SIG-M5 treated with dmso at 0.1 percent for 504 hours (cell line): ENCODE measurements around the gene ITPK1.
"Not testable (repeated sequence)": the region's sequence is repeated elsewhere in the genome, so short reads cannot be mapped to it uniquely, and the experiment has no call there.

Source experiments
- DNase-seq: peaks from one replicate; lab custom pipeline; 2025; ENCODE audit not compliant: unreplicated experiment; lab: John Stamatoyannopoulos, UW

ITPK1 gene

GRCh38 chr14:93131257-93131820, 15.6 kb upstream of the ITPK1 start:
- DNase-seq: not testable (repeated sequence)

GRCh38 chr14:93128725-93129459, 13.2 kb upstream of the ITPK1 start:
- no peak for DNase-seq

DNA sequence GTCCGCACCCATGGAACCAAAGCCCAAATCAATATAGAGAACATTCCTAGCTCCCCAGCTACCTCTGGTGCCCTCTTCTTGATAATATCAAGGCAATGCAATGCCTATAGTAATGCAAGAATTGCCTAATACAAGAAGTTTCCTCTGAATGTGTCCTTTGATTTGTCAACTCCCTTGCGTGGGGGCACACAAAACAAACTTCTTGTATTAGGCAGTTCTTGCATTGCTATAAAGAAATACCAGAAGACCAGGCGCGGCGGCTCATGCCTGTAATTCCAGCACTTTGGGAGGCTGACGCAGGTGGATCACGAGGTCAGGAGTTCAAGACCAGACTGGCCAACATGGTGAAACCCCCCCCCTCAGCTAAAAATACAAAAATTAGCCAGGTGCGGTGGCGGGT, 10.4 kb upstream of the ITPK1 start:
- no peak for DNase-seq

GRCh38 chr14:93122826-93123225, 7.1 kb upstream of the ITPK1 start:
- DNase-seq: no peak

DNA sequence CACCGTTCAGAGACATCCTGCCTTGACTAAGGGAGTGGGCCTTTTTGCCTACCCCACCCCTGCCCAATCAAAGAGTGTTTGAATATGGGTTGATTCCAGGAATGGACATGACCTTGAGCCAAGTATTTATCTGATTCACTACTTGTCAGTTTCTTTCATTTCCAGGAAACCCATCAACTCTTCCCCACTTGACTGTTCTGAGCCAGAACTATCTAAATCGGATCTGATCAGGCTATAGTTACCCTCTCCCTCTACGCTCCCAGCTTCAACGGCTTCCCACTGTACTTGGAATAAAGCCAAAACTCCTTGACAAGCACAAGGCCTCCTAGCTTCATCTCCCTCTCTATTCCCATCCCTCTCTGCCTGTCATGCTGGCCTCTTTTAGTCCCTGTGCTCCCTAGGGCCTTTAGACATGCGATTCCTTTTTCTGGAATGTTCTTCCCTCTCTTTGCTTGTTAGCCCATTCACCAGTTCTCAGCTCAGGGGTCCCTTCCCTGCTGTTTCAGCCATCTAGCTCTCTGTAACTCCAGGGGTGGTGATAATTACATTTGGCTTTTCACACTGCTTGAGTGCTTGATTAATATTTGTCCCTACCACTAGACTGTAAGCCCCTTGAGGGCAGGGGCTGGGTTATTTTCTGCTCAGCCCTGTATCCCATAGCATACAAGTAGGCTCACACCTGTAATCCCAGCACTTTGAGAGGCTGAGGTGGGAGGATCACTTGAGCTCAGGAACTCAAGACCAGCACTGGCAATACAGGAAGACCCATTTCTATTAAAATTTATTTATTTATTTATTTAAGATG, 5.5 kb upstream of the ITPK1 start:
- no peak for DNase-seq

GRCh38 chr14:93120517-93120916, 4.8 kb upstream of the ITPK1 start:
- peak; percentile 70 for DNase-seq

DNA sequence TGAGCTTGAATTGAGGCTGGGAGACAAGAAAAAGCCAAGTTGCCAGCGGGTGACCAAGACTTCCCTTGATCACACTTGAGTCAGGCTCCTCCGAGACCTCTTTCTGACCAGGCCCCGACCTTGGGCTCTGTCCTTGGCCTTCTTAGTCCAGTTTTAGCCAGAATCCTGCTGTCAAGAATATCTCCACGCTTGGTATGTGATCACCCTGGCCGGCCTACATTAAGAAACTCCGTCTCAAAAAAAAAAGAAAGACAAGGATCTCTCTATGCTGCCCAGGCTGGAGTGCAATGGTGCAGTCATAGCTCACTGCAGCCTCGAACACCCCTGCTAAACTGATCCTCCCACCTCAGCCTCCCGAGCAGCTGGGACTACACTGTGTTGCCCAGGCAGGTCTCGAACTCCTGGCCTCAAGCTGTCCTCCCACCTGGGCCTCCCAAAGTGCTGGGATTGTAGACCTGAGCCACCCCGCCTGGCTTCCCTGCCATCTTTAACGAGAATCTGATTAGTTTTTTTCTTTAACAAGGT, 1.0 kb upstream of the ITPK1 start:
- DNase-seq: no peak

DNA sequence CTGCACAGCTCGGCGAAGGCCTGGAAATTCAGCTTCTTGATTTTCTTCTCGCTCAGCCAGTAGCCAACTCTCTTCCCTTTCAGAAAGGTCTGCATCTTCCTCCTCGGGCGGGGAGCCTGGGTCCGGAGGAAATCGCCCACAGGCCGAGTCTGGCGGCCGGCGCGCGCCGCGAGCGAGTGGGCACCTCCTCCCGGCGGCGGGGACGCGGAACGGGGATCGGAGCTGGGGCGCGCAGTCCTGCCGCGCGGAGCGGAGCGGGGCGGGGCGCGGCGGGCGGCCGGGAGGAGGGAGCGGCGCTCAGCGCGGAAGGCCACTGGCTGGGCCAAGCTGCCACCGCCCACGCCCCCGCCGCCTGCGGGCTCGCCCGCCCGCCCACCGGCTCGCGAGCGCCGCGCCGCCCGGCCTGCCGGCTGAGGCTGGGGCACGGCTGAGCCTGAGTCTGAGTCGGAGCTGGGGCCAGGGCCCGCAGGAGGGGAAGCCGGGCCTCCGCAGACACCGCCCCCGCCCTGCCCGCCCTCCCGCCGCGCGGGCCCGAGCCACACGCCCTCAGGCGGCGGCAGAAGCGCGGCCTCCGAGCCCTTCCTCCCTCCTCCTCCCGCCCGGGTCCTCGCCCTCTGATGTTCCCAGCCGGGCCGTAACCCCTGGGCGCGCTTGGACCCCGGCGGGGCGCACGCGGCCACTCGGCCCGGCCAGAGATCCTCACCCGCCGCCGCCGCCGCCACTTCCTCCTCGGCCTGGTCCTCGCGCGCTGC, 480 bp downstream of the ITPK1 start:
- peak; percentile 87 for DNase-seq

DNA sequence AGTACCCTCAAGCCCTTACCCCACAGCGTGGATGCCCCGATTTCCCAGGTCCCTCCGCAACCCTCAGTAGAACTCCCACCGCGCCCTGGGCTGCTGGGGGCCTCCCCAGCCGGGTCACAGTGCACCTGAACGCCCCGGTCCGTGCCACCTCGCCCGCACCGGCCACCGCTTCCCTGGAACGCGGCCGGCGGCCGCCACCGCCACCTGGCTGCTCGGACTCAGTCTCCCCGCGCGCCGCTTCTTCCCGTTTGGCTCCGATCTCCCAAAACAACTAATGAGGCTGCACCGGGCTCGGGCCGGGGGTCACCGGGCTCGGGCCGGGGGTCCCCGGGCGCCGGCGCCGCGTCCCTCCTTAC, 1.0 kb downstream of the ITPK1 start:
- no peak for DNase-seq

DNA sequence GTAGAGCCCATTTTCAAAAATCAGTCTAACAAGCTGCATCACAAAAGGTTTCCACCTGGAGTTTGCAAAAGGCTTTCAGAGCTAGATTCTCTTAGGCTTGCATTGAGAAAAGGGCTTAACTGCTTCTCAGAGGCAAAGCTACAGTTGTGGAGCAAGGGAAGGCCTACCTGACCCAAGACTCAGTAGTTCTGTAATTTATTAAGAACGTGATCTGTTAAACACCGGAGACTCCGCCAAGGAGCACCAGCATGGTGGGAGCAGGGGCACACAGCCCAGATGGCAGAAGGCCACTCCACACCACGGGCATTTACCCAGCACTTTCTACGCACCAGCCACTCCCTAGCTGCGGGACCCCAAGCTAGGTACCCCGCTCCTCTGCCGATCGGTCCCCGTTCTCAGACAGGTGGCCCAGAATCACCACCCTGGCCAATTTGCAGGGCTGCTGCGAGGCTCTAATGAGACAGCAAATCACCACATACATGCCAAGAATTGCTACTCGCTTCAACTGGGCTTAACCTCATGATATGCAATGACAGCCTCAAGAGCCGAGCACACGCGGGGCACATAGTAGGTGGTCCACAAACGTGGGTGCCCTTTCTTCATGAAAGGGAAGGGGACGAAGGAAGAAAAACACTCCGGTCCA, 1.5 kb downstream of the ITPK1 start:
- DNase-seq: no peak

DNA sequence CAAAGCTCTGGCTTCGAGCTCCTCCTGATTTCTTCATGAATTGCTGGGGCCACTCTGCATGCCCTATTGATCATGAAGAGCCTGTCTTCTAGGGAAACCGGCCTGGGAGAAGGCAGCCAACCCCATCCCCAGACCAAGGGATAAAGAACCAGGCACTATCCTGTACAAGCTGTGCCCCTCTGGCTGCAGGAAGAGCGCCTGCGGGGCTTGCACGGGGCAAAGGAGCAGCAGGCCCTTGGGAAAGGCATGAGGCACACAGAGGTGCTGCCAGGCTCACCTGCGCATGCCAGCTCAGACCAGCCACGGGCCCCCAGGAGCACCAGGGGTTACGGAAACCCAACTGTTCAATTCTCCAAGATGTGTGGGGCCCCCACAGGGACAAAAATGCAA, 2.1 kb downstream of the ITPK1 start:
- no peak for DNase-seq

DNA sequence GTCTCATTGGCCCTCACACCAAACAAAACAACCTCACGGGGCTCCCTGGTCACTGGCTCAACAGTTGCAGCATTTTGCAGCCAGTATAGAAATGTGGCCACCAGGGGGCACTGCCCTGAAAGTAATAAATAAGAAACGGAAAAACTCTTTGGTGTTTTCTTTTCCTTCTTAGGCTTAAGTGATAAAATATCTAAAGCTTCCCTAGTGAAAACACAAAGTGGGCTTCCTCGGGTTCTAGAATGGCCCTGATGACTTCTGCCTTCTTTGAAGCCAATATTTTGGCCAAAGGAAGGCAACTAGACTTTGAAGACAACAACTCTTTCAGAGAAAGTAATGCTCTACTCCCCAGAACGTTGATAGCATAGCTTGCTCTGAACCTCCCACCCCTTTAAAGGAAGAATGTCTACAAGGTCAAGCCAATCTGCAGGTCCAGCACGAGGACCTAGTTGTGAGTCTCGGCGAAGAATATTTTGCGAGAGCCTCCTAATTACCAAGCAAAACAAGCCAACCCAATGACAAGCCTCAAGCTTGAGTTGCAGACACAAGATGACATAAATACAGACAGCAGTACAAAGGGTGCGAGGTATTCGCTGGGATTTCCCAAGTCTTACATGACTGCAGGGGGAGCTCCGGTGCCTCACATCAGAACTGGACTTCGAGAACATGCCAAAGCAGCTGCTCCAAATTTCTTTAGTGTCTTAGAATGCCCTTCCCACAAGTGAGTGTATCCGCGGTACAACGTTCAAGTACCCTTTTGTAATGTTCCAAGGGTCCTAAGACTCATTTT, 2.6 kb downstream of the ITPK1 start:
- DNase-seq: peak; percentile 85

- peak; percentile 26 for DNase-seq
Measured at GRCh38 chr14:93111541-93111940, 4.2 kb downstream of the ITPK1 start.

DNA sequence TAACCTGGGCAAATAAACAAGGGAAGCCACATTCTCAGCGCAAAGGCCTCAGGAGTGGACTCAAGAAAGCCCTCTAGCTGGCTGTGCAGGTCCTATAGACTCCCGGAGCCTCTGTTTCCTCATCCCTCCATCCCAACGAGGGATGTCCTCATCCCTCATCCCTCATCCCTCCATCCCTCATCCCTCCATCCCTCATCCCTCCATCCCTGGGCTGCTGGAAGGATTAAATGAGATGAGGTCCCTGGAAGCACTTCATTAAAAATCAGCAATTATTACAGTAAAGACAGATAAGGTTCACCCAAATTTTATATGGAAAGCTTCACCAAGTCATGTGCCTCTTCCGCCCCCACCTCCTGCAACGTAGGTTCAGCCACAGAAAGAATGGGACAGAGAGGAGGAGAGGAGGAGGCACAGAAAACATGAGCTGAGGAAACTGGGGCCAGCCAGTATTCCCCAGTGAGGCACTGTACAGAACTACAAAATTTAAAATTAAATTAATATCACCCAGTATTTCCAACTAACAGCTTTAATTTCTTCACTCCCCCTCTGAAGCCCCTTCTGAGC, 4.8 kb downstream of the ITPK1 start:
- no peak for DNase-seq

DNA sequence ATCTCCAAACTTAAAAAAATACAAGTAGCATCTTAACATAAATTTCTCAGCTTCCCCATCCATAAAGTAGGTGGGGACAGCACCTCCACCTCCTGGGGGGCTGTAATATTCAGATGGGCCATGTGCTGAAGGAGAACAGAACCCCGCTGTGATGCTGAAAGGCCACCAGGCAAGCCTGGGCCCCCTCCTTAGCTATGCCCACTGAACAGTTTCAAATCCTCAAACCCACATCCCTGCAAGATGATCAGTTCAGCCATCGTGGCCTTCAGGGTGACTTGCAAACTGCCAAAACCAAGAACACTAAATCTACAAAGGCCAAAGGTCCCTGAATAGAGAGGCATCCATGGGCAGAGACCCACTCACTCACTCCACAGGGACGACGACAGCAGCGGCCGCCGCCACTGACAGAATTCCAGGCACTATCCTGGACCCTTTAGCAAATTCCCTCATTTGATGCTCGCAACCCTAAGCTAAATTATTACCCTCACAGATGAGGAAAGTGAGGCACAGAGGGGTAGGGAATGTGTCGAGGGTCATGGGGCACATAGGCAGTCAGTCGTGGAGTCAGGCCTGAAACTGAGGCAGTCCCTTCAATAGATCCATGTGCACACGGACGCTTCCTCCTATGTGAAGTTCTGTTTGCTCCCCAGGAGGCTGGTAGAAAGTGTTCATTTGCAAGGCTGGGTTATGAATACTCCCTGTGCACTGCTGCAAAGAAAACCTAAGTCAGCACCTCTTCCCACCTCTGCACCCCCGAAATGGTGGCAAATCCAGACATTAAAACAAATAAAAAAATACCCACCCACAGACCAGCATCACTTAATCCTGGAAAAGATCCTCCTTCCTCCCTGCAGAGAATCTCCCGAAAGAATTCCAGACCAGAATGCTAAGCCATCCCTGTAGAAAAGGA, 5.9 kb downstream of the ITPK1 start:
- peak; percentile 17 for DNase-seq

DNA sequence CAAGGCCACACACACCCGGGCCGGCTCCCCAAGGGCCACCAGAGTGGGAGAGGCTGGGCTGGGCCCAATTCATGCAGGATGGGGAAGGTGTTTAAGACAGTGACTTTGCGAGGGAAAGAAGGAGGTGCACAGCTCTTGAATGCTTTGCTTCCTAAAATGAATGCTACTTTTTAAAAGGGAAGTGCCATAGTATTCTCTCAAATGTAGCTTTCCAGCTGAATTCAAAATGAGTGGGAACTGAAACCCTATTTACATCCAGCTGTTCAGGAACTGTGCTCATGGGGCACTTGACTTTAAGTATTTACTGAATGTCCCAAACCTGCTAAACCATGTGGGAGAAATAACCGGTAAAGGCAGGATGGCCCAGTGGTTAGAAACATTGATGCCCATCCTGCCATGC, 7.6 kb downstream of the ITPK1 start:
- peak; percentile 25 for DNase-seq

- no peak for DNase-seq
Measured at GRCh38 chr14:93107453-93107852, 8.3 kb downstream of the ITPK1 start.

GRCh38 chr14:93106541-93107156, 9.1 kb downstream of the ITPK1 start:
- DNase-seq: no peak
